ENCODE results near the gene POLR1C. TPM values are rescaled to one million over a fixed set of nuclear protein-coding genes. Genes with fewer than 3 reads are reported as not detected.
"Not testable (repeated sequence)": the region's sequence is repeated elsewhere in the genome, so short reads cannot be mapped to it uniquely, and the experiment has no call there.

POLR1C gene
- total RNA-seq: 10 to 100 TPM; 46.9 to 61.5 TPM

GRCh38 chr6:43516697-43517504 lies at the start of gene POLR1C, which contains the start of gene YIPF3:
POLR1C (plus strand) TSS chr6:43517089; CDS start chr6:43517110, 21 bp downstream.
YIPF3 (minus strand) TSS chr6:43516926; CDS start chr6:43516807, 119 bp downstream.
- Mint-ChIP-seq H3K4me3 (no peak within 1 kb of the TSS), H3K27me3 (no peaks in the 10 kb centered on the region), H3K27ac (no peak within 1 kb of the TSS), H3K4me1 (ENCODE audit: low read depth in 2 of 2) (peaks cover 4 to 15% of the 10 kb centered on the region in 2 donors), H3K36me3 (peaks cover 4% of the 10 kb centered on the region), H3K9me3 (no peaks in the 10 kb centered on the region)
- DNase-seq (ENCODE audit: low spot score) (peak; percentile 97), ATAC-seq (peak; percentile 94 to 97)

- H3K9me3 Mint-ChIP-seq; H3K36me3 Mint-ChIP-seq; H3K4me3 Mint-ChIP-seq; H3K27ac Mint-ChIP-seq; H3K4me1 Mint-ChIP-seq (ENCODE audit: low read depth in 2 of 2); DNase-seq (ENCODE audit: low spot score); ATAC-seq: not testable (repeated sequence)
- H3K27me3 Mint-ChIP-seq: peaks cover 25 to 30% of the 10 kb centered on the region in 2 donors
Observed at GRCh38 chr6:43467265-43467664, 49.6 kb upstream of the POLR1C start.

GRCh38 chr6:43467752-43468151 lies 49.1 kb upstream of the POLR1C start:
- DNase-seq (ENCODE audit: low spot score) (no peak), ATAC-seq (no peak)
- Mint-ChIP-seq H3K27ac (no peak overlapping the region), H3K4me3 (no peak overlapping the region), H3K4me1 (ENCODE audit: low read depth in 2 of 2) (no peaks in the 10 kb centered on the region), H3K36me3 (no peaks in the 10 kb centered on the region), H3K9me3 (no peaks in the 10 kb centered on the region), H3K27me3 (peaks cover 20 to 25% of the 10 kb centered on the region in 2 donors)

- no peak for DNase-seq (ENCODE audit: low spot score)
- peaks cover 15 to 22% of the 10 kb centered on the region in 2 donors for H3K27me3 Mint-ChIP-seq
- no peak for ATAC-seq
- no peak overlapping the region for H3K27ac Mint-ChIP-seq
- H3K4me1 Mint-ChIP-seq (ENCODE audit: low read depth in 2 of 2): no peaks in the 10 kb centered on the region
- H3K36me3 Mint-ChIP-seq: no peaks in the 10 kb centered on the region
- H3K9me3 Mint-ChIP-seq: no peaks in the 10 kb centered on the region
- no peak overlapping the region for H3K4me3 Mint-ChIP-seq
Observed at GRCh38 chr6:43468240-43468639, 48.6 kb upstream of the POLR1C start.

- no peaks in the 10 kb centered on the region for H3K9me3 Mint-ChIP-seq
- DNase-seq (ENCODE audit: low spot score): no peak
- no peak overlapping the region for H3K27ac Mint-ChIP-seq
- H3K27me3 Mint-ChIP-seq: peaks cover 11 to 21% of the 10 kb centered on the region in 2 donors
- H3K36me3 Mint-ChIP-seq: no peaks in the 10 kb centered on the region
- ATAC-seq: no peak
- H3K4me1 Mint-ChIP-seq (ENCODE audit: low read depth in 2 of 2): no peaks in the 10 kb centered on the region
- no peak overlapping the region for H3K4me3 Mint-ChIP-seq
Observed at GRCh38 chr6:43468748-43469681, 47.9 kb upstream of the POLR1C start.

- ATAC-seq: peak in 1 of 2 donors; percentile 33
- no peaks in the 10 kb centered on the region for H3K36me3 Mint-ChIP-seq
- no peak overlapping the region for H3K27ac Mint-ChIP-seq
- no peaks in the 10 kb centered on the region for H3K9me3 Mint-ChIP-seq
- DNase-seq (ENCODE audit: low spot score): no peak
- H3K4me1 Mint-ChIP-seq (ENCODE audit: low read depth in 2 of 2): no peaks in the 10 kb centered on the region
- peaks cover 6 to 21% of the 10 kb centered on the region in 2 donors for H3K27me3 Mint-ChIP-seq
- H3K4me3 Mint-ChIP-seq: no peak overlapping the region
Observed at GRCh38 chr6:43469947-43470346, 46.9 kb upstream of the POLR1C start.

- H3K27ac Mint-ChIP-seq: no peak overlapping the region
- ATAC-seq: no peak
- no peaks in the 10 kb centered on the region for H3K36me3 Mint-ChIP-seq
- no peaks in the 10 kb centered on the region for H3K9me3 Mint-ChIP-seq
- H3K27me3 Mint-ChIP-seq: peaks cover 6 to 21% of the 10 kb centered on the region in 2 donors
- peaks cover 0 to under 1% of the 10 kb centered on the region in 2 donors for H3K4me1 Mint-ChIP-seq (ENCODE audit: low read depth in 2 of 2)
- no peak for DNase-seq (ENCODE audit: low spot score)
- no peak overlapping the region for H3K4me3 Mint-ChIP-seq
Observed at GRCh38 chr6:43471399-43471798, 45.5 kb upstream of the POLR1C start.

- Mint-ChIP-seq H3K36me3 (no peaks in the 10 kb centered on the region), H3K4me3 (no peak overlapping the region), H3K9me3 (no peaks in the 10 kb centered on the region), H3K27me3 (peaks cover 0 to 16% of the 10 kb centered on the region in 2 donors), H3K27ac (no peak overlapping the region), H3K4me1 (ENCODE audit: low read depth in 2 of 2) (peaks cover 10 to 11% of the 10 kb centered on the region in 2 donors)
- DNase-seq (ENCODE audit: low spot score): no peak
- ATAC-seq: no peak
Observed at GRCh38 chr6:43472515-43472914, 44.4 kb upstream of the POLR1C start.

- no peak for ATAC-seq
- no peak overlapping the region for H3K27ac Mint-ChIP-seq
- peaks cover 0 to 7% of the 10 kb centered on the region in 2 donors for H3K27me3 Mint-ChIP-seq
- no peaks in the 10 kb centered on the region for H3K36me3 Mint-ChIP-seq
- DNase-seq (ENCODE audit: low spot score): no peak
- no peaks in the 10 kb centered on the region for H3K9me3 Mint-ChIP-seq
- no peak overlapping the region for H3K4me3 Mint-ChIP-seq
- peaks cover 29 to 30% of the 10 kb centered on the region in 2 donors for H3K4me1 Mint-ChIP-seq (ENCODE audit: low read depth in 2 of 2)
Observed at GRCh38 chr6:43475516-43475915, 41.4 kb upstream of the POLR1C start.

- peak overlapping the region; percentile 87 to 96 for H3K27ac Mint-ChIP-seq
- H3K4me1 Mint-ChIP-seq (ENCODE audit: low read depth in 2 of 2): peaks cover 37% of the 10 kb centered on the region in 2 donors
- peak overlapping the region; percentile 98 for H3K4me3 Mint-ChIP-seq
- ATAC-seq (no peak), DNase-seq (ENCODE audit: low spot score) (no peak)
- H3K9me3 Mint-ChIP-seq: no peaks in the 10 kb centered on the region
- H3K27me3 Mint-ChIP-seq: no peaks in the 10 kb centered on the region
- H3K36me3 Mint-ChIP-seq: no peaks in the 10 kb centered on the region
Observed at GRCh38 chr6:43476746-43477145, 40.1 kb upstream of the POLR1C start.

- no peaks in the 10 kb centered on the region for H3K27me3 Mint-ChIP-seq
- peak; percentile 100 for ATAC-seq
- no peaks in the 10 kb centered on the region for H3K9me3 Mint-ChIP-seq
- H3K27ac Mint-ChIP-seq: peak within 1 kb of the TSS; percentile 87 to 96
- peak; percentile 94 for DNase-seq (ENCODE audit: low spot score)
- H3K4me3 Mint-ChIP-seq: peak within 1 kb of the TSS; percentile 98
- H3K4me1 Mint-ChIP-seq (ENCODE audit: low read depth in 2 of 2): peaks cover 44% of the 10 kb centered on the region in 2 donors
- no peaks in the 10 kb centered on the region for H3K36me3 Mint-ChIP-seq
Observed at GRCh38 chr6:43477235-43478007, 39.5 kb upstream of the POLR1C start, which contains the start of gene TJAP1. TJAP1 (plus strand) TSS chr6:43477570; CDS start chr6:43499002, 21,432 bp downstream.

- DNase-seq (ENCODE audit: low spot score): no peak
- Mint-ChIP-seq H3K4me1 (ENCODE audit: low read depth in 2 of 2) (peaks cover 45 to 46% of the 10 kb centered on the region in 2 donors), H3K27ac (peak overlapping the region; percentile 87 to 96), H3K27me3 (no peaks in the 10 kb centered on the region), H3K4me3 (peak overlapping the region; percentile 98), H3K36me3 (no peaks in the 10 kb centered on the region), H3K9me3 (no peaks in the 10 kb centered on the region)
- ATAC-seq: no peak
Observed at GRCh38 chr6:43478008-43478372, 38.9 kb upstream of the POLR1C start.

- no peaks in the 10 kb centered on the region for H3K9me3 Mint-ChIP-seq
- no peak for DNase-seq (ENCODE audit: low spot score)
- H3K4me3 Mint-ChIP-seq: no peak overlapping the region
- H3K36me3 Mint-ChIP-seq: no peaks in the 10 kb centered on the region
- ATAC-seq: no peak
- no peaks in the 10 kb centered on the region for H3K27me3 Mint-ChIP-seq
- no peak overlapping the region for H3K27ac Mint-ChIP-seq
- peaks cover 54 to 57% of the 10 kb centered on the region in 2 donors for H3K4me1 Mint-ChIP-seq (ENCODE audit: low read depth in 2 of 2)
Observed at GRCh38 chr6:43481075-43481474, 35.8 kb upstream of the POLR1C start.
